22Rv1 (cell line): ENCODE results near the gene CCDC81.

ENCODE experiments used
- CTCF ChIP-seq: fragments of 450-650 bp; IDR thresholded peaks from 2 replicates; pipeline ENCODE4 v1.5.1; 2017; ENCODE audit warnings: mild to moderate bottlenecking
- ZFX ChIP-seq: fragments of 450-650 bp; IDR thresholded peaks from 2 replicates; pipeline ENCODE4 v1.6.1; 2017; ENCODE audit warnings: antibody characterized with exemption, borderline replicate concordance

GRCh38 chr11:86369668-86370067, 5.0 kb upstream of the CCDC81 start:
- TF ChIP-seq CTCF (no peak), ZFX (no peak)
